Retina (tissue), 1 donor: ENCODE results near the gene TBL1X.

Experiments used
- DNase-seq: peaks from one replicate; pipeline ENCODE4 v3.0.0-alpha.2; 2016

The TBL1X gene

GRCh38 chrX:9538544-9539045 lies 73.7 kb downstream of the TBL1X start:
- no peak for DNase-seq

- no peak for DNase-seq
These were observed 74.9 kb downstream of the TBL1X start for GRCh38 chrX:9539605-9540387.

- no peak for DNase-seq
These were observed 77.4 kb downstream of the TBL1X start for GRCh38 chrX:9542106-9542760.

GRCh38 chrX:9542761-9543111 lies 77.9 kb downstream of the TBL1X start:
- DNase-seq = peak; percentile 54

GRCh38 chrX:9555354-9555753 lies 90.5 kb downstream of the TBL1X start:
- DNase-seq = no peak

- no peak for DNase-seq
These were observed 92.2 kb downstream of the TBL1X start for GRCh38 chrX:9557091-9557490.

- DNase-seq = no peak
These were observed 92.7 kb downstream of the TBL1X start for GRCh38 chrX:9557521-9557920.

- no peak for DNase-seq
These were observed 93.8 kb downstream of the TBL1X start for GRCh38 chrX:9558615-9559014.

- no peak for DNase-seq
These were observed 95.4 kb downstream of the TBL1X start for GRCh38 chrX:9560219-9560618.

GRCh38 chrX:9561199-9561598 lies 96.3 kb downstream of the TBL1X start:
- DNase-seq = no peak

- no peak for DNase-seq
These were observed 98.0 kb downstream of the TBL1X start for GRCh38 chrX:9562851-9563250.

GRCh38 chrX:9566150-9566621 lies 101.3 kb downstream of the TBL1X start:
- no peak for DNase-seq

GRCh38 chrX:9569876-9570301 lies 105.0 kb downstream of the TBL1X start:
- no peak for DNase-seq

GRCh38 chrX:9573282-9574106 lies 108.6 kb downstream of the TBL1X start:
- peak; percentile 5 for DNase-seq

GRCh38 chrX:9576059-9576458 lies 111.2 kb downstream of the TBL1X start:
- DNase-seq = no peak

GRCh38 chrX:9577555-9577954 lies 112.7 kb downstream of the TBL1X start:
- DNase-seq = no peak

- DNase-seq = no peak
These were observed 113.4 kb downstream of the TBL1X start for GRCh38 chrX:9578083-9578779.

- DNase-seq = no peak
These were observed 117.0 kb downstream of the TBL1X start for GRCh38 chrX:9581771-9582385.

GRCh38 chrX:9582956-9583355 lies 118.1 kb downstream of the TBL1X start:
- no peak for DNase-seq

- no peak for DNase-seq
These were observed 122.1 kb downstream of the TBL1X start for GRCh38 chrX:9586992-9587392.

GRCh38 chrX:9587642-9588041 lies 122.8 kb downstream of the TBL1X start:
- DNase-seq = no peak

- no peak for DNase-seq
These were observed 126.6 kb downstream of the TBL1X start for GRCh38 chrX:9591496-9591895.
